HG02885 (cell line): ENCODE measurements around the gene SHMT2.
A peak's percentile ranks its signal among the peaks of the same experiment; 100 is the strongest.

ENCODE experiments used
- ATAC-seq: cut with Tn5 transposase; IDR thresholded peaks from one replicate; pipeline ENCODE4 v1.9.1; 2021; ENCODE audit warnings: mild to moderate bottlenecking; ENCODE audit not compliant: unreplicated experiment, poor library complexity

SHMT2 gene

DNA sequence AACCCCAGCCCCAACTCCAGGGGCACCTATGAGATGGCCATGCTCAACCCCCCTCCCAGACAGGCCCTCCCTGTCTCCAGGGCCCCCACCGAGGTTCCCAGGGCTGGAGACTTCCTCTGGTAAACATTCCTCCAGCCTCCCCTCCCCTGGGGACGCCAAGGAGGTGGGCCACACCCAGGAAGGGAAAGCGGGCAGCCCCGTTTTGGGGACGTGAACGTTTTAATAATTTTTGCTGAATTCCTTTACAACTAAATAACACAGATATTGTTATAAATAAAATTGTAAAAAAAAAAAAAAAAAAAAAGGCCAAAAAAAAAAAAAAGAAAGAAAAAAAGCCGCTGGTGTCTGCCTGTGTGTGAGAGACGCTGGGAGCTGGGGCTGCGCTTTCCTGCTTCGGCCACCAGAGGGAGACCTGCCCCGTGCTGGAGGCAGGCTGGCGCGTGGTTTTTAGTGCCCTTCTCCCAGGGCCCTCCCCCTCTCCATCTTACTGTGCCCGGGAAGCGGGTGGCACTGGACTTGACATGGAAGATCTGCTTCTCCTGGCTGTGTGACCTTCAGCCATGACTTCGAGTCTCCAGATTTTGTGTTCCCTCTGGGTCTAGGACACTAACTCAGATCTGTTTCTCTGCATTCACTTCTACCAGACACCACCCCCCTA, 16.3 kb upstream of the SHMT2 start:
- peak; percentile 52 for ATAC-seq

DNA sequence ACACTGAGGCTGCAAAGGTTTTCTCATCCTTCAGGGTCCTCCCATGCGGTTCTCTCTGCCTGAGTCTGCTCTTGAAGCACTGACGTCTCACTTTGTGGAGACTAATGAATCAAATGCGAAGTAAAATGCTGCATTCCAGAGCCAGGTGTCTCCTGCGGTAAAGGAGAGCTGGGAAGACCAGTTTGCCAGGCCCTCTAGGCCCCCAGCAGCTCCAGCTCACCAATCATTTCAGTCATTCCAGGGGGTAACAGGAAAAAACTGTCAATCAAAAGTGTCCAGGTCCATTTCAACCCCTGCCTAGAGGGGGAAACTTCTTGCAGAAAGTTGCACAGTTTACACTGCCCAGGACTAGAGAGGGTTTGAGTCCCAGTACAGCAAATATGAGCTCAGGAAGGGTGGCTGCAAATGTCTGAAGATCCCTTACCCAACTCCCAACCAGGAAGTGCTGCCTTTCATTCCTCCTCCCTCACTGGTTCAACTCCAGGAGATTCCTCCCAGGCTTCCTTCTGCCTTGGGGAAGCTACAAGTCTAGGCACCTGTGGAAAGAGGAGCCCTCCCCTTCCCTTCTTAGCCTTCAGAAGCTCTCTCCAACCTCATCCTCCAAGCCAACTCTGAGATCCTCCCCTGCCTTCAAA, 15.6 kb upstream of the SHMT2 start:
- ATAC-seq: no peak

GRCh38 chr12:57214398-57214781, 15.1 kb upstream of the SHMT2 start:
- no peak for ATAC-seq

GRCh38 chr12:57215065-57215464, 14.4 kb upstream of the SHMT2 start:
- no peak for ATAC-seq

- peak; percentile 42 for ATAC-seq
Measured at GRCh38 chr12:57215668-57216013, 13.9 kb upstream of the SHMT2 start.

GRCh38 chr12:57216014-57216911, 13.2 kb upstream of the SHMT2 start, which contains the start of gene NXPH4:
TSS of gene NXPH4 (plus strand) at chr12:57216794. CDS start at chr12:57216970, 176 bp downstream.
- no peak for ATAC-seq

DNA sequence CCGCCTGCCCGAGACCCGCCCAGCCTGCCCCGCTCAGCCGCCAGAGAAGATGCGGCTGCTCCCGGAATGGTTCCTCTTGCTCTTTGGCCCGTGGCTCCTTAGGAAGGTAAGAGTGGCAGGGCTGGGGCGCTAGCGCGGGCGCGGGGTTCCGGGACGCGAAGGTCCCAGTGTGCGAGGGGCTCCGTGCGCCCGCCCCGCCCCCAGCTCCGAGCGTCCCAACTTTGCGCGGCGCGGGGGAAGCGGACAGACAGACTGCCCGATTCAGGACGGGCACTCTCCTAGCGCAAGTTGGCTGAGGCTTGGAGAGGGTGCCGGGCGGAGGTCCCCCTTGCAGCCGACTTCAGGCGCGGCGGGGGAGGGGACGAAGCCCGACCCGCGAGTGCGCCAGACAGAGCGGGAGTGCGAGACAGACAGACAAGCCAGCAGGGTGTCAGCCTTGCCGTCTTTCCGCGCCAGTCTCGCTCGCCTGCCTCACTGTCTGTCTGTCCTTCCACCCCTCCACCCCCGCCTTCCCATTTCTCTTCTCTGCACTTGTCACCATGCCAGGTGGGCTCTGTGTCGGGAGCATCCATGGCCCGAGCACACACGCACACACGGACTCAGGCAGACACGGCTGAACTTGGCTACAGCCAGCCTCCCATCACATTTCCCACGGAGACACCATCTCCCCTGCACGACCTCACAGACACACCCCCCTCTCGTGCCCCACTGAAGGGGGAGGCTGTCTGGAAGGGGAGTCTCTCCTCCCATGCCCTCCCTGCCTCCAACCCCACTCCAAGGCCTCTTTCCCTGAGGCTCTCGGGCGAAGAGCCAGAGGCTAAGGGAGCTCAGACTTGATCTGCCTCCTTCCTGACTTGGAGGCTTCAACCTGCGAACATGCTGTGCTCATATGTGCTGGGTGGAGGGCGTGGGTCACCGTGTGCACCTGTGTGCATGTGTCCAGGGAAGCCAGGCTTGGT, 12.3 kb upstream of the SHMT2 start:
- ATAC-seq: no peak

GRCh38 chr12:57218030-57218853, 11.3 kb upstream of the SHMT2 start:
- no peak for ATAC-seq

- no peak for ATAC-seq
Measured at GRCh38 chr12:57219205-57219992, 10.1 kb upstream of the SHMT2 start.

- ATAC-seq: no peak
Measured at GRCh38 chr12:57219993-57220754, 9.3 kb upstream of the SHMT2 start.

DNA sequence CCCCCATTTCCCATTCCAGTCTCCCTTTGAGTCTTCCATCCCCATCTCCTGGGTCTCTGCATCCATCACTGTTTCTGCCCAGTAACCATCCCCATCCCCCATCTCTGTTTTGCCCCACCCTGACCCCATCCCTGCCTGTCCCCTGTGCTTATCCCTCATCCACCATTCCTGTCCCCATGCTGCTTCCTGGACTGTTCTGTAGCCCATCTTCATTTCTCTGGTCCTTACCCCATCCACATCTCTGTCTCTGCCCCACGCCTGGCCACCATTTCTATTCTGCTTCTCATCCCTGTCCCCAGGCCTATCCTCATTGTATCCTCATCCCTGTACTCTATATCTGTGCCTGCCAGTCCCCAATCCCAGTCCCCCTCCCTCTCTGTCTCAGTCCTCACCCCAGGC, 8.7 kb upstream of the SHMT2 start:
- ATAC-seq: no peak

GRCh38 chr12:57221169-57221917, 8.2 kb upstream of the SHMT2 start:
- ATAC-seq: no peak

DNA sequence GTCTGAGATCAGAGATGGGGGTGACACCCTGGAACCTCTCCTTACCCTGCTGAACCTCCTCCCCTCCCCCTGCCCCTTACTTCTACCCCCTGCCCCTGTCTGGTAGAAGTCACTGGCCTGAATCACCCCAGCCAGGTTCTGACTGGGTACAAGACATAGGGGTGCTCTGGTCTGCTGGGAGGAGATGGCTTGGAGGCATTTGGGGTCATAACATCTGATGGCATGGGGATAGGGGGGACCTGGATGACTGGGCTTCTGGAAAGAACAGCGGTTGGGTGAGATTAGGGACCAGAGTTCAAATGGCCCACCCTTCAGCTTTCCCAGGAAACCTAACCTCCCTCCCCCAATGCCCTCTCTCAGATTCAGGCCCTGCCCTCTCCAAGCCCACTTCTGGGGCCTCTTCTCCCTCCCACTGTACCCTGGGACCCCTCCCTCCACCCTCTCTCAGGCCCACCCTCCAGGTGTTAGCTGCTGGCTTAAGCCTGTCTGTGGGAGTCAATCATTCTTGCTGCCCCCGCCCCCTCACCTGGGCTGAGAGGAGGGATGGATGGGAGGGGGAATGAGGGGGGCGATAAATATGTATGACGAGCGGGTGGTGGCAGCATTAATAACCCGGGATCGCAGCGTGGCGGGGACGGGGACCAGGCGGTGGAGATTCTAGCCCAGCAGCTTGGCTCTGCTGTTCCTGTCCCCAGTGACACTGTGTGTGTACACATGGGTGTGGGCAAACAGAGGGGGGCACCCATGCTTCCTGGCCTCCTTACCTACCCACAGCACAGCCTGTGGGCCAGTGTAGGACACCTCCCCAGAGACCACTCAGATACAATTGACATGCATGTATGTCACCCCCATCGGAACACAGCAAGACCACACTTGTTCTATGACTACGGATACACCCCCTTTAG, 7.0 kb upstream of the SHMT2 start:
- no peak for ATAC-seq

GRCh38 chr12:57223191-57224165, 6.0 kb upstream of the SHMT2 start:
- ATAC-seq: no peak
